Choroid plexus epithelial cell (primary cell): ENCODE data around the gene FIBP.

ENCODE experiments used
- DNase-seq: peaks from one replicate; pipeline ENCODE4 v3.0.0-alpha.2; 2010; ENCODE audit warnings: low read depth
- H3K4me3 ChIP-seq: 2 replicates; pipeline ENCODE4 v1.5.1; 2011; ENCODE audit warnings: low read depth, mild to moderate bottlenecking, control low read depth, low read length, moderate library complexity
- TF ChIP-seq, protein P1 (sequence below): conservative IDR thresholded peaks from 2 replicates; pipeline ENCODE4 v1.5.1; 2011; ENCODE audit warnings: low read depth, mild to moderate bottlenecking, control low read depth, inconsistent platforms, low read length, moderate library complexity

FIBP gene

DNA sequence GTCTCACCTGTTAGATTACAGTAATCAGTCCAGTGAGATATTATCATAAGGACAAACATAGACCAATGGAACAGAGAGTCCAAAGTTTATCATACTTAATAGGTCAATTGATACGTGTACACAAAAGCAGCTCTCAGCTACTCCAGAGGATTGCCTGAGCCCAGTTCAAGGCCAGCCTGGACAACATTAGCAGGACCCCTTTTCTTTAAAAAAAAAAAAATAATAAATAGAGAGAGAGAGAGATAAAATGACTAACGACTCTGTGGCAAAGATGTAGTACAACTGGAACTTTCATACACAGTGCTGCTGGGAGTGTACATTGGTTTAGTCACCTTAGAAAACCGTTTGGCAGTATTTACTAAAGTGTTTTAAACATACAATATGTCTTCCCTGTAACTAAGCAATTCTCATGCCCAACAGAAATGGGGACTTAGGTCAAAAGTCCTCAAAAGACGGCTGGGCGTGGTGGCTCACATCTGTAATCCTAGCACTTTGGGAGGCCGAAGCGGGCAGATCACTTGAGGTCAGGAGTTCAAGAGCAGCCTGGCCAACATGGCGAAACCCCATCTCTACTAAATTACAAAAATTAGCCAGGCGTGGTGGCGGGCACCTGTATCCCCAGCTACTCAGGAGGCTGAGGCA is 43.9 kb downstream of the FIBP start:
- TF ChIP-seq, protein P1, sequence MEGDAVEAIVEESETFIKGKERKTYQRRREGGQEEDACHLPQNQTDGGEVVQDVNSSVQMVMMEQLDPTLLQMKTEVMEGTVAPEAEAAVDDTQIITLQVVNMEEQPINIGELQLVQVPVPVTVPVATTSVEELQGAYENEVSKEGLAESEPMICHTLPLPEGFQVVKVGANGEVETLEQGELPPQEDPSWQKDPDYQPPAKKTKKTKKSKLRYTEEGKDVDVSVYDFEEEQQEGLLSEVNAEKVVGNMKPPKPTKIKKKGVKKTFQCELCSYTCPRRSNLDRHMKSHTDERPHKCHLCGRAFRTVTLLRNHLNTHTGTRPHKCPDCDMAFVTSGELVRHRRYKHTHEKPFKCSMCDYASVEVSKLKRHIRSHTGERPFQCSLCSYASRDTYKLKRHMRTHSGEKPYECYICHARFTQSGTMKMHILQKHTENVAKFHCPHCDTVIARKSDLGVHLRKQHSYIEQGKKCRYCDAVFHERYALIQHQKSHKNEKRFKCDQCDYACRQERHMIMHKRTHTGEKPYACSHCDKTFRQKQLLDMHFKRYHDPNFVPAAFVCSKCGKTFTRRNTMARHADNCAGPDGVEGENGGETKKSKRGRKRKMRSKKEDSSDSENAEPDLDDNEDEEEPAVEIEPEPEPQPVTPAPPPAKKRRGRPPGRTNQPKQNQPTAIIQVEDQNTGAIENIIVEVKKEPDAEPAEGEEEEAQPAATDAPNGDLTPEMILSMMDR = no peak

DNA sequence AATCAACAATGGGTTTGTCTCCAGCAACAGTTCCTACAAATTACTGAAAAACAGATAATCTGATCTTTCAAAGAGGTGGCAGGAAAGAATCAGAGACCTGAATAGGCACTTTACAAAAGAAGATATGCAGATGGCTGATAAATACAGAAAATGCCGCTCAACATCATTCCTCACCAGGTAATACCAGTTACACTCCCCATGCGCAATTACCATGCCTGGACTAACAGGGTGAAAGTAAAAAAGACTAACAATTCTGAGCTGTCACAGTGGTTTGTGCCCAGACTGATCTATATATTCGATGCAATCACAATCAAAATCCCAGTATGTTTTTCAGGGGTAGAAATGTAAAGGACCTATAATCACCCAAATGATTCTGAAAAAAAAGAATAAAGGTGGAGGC is 44.5 kb downstream of the FIBP start:
- H3K4me3 ChIP-seq = no peak overlapping the region
- TF ChIP-seq, protein P1 = no peak
- no peak for DNase-seq

More for the DNA sequence above, 43.9 kb downstream of the FIBP start:
- H3K4me3 ChIP-seq = no peak overlapping the region
- no peak for DNase-seq

GRCh38 chr11:65842144-65842543 is 46.1 kb downstream of the FIBP start:
- no peak overlapping the region for H3K4me3 ChIP-seq
- TF ChIP-seq, protein P1 = no peak
- DNase-seq = no peak

DNA sequence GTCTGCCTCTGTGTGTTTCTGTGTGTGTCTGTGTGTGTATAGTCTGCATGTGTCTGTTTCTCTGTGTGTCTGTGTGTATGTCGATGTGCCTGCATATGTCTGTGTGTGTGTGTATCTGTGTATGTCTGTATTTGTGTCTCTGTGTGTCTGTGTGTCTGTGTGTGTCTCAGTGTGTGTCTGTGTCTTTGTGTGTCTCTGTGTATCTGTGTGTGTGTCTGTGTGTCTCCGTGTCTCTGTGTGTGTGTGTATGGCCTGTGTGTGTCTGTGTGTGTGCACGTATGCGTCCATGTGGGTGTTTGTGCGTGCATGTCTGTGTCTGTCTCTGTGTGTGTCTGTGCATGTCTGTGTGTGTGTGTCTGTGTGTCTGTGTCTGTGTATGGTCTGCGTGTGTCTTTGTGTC is 54.1 kb downstream of the FIBP start:
- H3K4me3 ChIP-seq = peak overlapping the region; percentile 65
- TF ChIP-seq, protein P1 = no peak

More for the DNA sequence above, 54.1 kb downstream of the FIBP start:
- no peak for DNase-seq
